HepG2 (cell line): ENCODE measurements around the gene RPL37A. TPM values are rescaled to one million over a fixed set of nuclear protein-coding genes. Genes with fewer than 3 reads are reported as not detected.

ENCODE experiments used
- ATAC-seq: fragments of 200-7000 bp; cut with Tn5 transposase; 3 replicates; pipeline ENCODE4 v1.9.1; 2020; ENCODE audit warnings: mild to moderate bottlenecking, moderate library complexity
- BruUV-seq: library from RNA; stranded (reverse); fragments of 400-500 nt; replicated peaks from 2 replicates; lab custom pipeline; 2021; lab: Mats Ljungman, UMichigan
- CTCF ChIA-PET: fragments of 300-600 bp; formaldehyde crosslinking; extraction: SDS; loops from one replicate; lab custom pipeline; 2021; ENCODE audit warnings: low total read pairs, inconsistent platforms, low intra/inter-chr PET ratio; lab: Yijun Ruan, JAX
- POLR2A ChIA-PET: fragments of 350-600 bp; sonication (Branson Sonifier 250); formaldehyde crosslinking; loops from one replicate; lab custom pipeline; 2020; ENCODE audit warnings: antibody characterized with exemption, inconsistent platforms; lab: Yijun Ruan, JAX
- DNase-seq: peaks from one replicate; pipeline ENCODE4 v3.0.0-alpha.2; 2015; ENCODE audit warnings: low spot score
- FAIRE-seq: peaks from 3 replicates; lab custom pipeline; 2011; peaks lifted over from hg19 to GRCh38; lab: Jason Lieb, UNC
- H2AFZ ChIP-seq: one replicate; pipeline ENCODE4 v1.6.1; 2011; ENCODE audit warnings: low read length, inconsistent platforms
- H3K27ac ChIP-seq: fragments of 300-600 bp; 3 replicates; pipeline ENCODE4 v1.8.0; 2011; ENCODE audit warnings: mixed run types, mild to moderate bottlenecking, mixed read lengths, low read length, inconsistent platforms; ENCODE audit not compliant: insufficient read depth; ENCODE audit errors: extremely low read length
- H3K27me3 ChIP-seq, 2 experiments: fragments of 200-600 bp in 1 of 2; 2 replicates in 1 of 2; 3 replicates in 1 of 2; pipeline versions ENCODE4 v1.6.0 to v1.8.0; 2011; ENCODE audit warnings: low read length in 2 of 2, mild to moderate bottlenecking in 2 of 2, moderate library complexity in 2 of 2, inconsistent platforms in 1 of 2; ENCODE audit not compliant: insufficient read depth in 2 of 2, control insufficient read depth in 1 of 2
- H3K36me3 ChIP-seq, 2 experiments: fragments of 200-600 bp in 1 of 2; replicated peaks in 1 of 2; 2 replicates in 1 of 2; 3 replicates in 1 of 2; pipeline versions ENCODE4 v1.5.1 to v1.8.0; 2011; ENCODE audit warnings: low read length in 2 of 2, inconsistent platforms in 1 of 2; ENCODE audit not compliant: insufficient read depth in 2 of 2, control insufficient read depth in 1 of 2
- H3K4me1 ChIP-seq: 2 replicates; pipeline ENCODE4 v1.5.1; 2012; ENCODE audit warnings: low read length, inconsistent platforms; ENCODE audit not compliant: insufficient read depth
- H3K4me2 ChIP-seq: 2 replicates; pipeline ENCODE4 v1.6.0; 2011; ENCODE audit warnings: low read depth, low read length, inconsistent platforms
- H3K4me3 ChIP-seq, 3 experiments: fragments of 200-600 bp in 1 of 3; sonication (generic), shearing (Covaris generic) in 1 of 3; replicated peaks in 1 of 3; 2 replicates each; pipeline ENCODE4 v1.5.1; 2011 to 2016; ENCODE audit warnings: low read length in 3 of 3, inconsistent platforms in 2 of 3, low read depth in 2 of 3, mild to moderate bottlenecking in 2 of 3, control low read depth in 1 of 3, mixed read lengths in 1 of 3; ENCODE audit not compliant: insufficient read depth in 1 of 3
- H3K79me2 ChIP-seq: one replicate; pipeline ENCODE4 v1.6.1; 2011; ENCODE audit warnings: low read length, inconsistent platforms; ENCODE audit not compliant: insufficient read depth
- H3K9ac ChIP-seq: 2 replicates; pipeline ENCODE4 v1.6.0; 2011; ENCODE audit warnings: mild to moderate bottlenecking, low read depth, low read length, inconsistent platforms; ENCODE audit not compliant: insufficient read depth
- H3K9me3 ChIP-seq: 2 replicates; pipeline ENCODE4 v1.5.1; 2012; ENCODE audit warnings: mild to moderate bottlenecking, low read length
- H4K20me1 ChIP-seq: 2 replicates; pipeline ENCODE4 v1.6.0; 2011; ENCODE audit warnings: inconsistent platforms, mild to moderate bottlenecking, low read length, moderate library complexity; ENCODE audit not compliant: insufficient read depth
- DNMT1 ChIP-seq: sonication (generic); formaldehyde crosslinking; IDR thresholded peaks from 2 replicates; pipeline ENCODE4 v1.5.1; 2020; ENCODE audit warnings: mild to moderate bottlenecking, missing genetic modification reagents
- HNF1B ChIP-seq: sonication (generic); formaldehyde crosslinking; IDR thresholded peaks from 2 replicates; pipeline ENCODE4 v1.5.1; 2020; ENCODE audit warnings: mild to moderate bottlenecking, moderate library complexity, missing genetic modification reagents
- HNF4A ChIP-seq: sonication (generic); formaldehyde crosslinking; IDR thresholded peaks from 2 replicates; pipeline ENCODE4 v1.4.0; 2020; ENCODE audit warnings: missing genetic modification reagents
- KDM4B ChIP-seq: sonication (generic); formaldehyde crosslinking; IDR thresholded peaks from 2 replicates; pipeline ENCODE4 v1.4.0; 2020; ENCODE audit warnings: missing genetic modification reagents
- KDM6A ChIP-seq: IDR thresholded peaks from 2 replicates; pipeline ENCODE4 v1.6.1; 2016; ENCODE audit warnings: low read depth
- SALL2 ChIP-seq: sonication (generic); formaldehyde crosslinking; IDR thresholded peaks from 2 replicates; pipeline ENCODE4 v1.8.1; 2023; ENCODE audit warnings: mild to moderate bottlenecking, missing genetic modification reagents, inconsistent platforms
- SMAD1 ChIP-seq: sonication (generic); formaldehyde crosslinking; IDR thresholded peaks from 2 replicates; pipeline ENCODE4 v1.4.0; 2020; ENCODE audit warnings: missing genetic modification reagents, low read depth, mild to moderate bottlenecking, borderline replicate concordance
- TARDBP ChIP-seq: sonication (generic); formaldehyde crosslinking; IDR thresholded peaks from 2 replicates; pipeline ENCODE4 v1.8.0; 2022; ENCODE audit warnings: mild to moderate bottlenecking, missing genetic modification reagents
- ZNF232 ChIP-seq: sonication (generic); formaldehyde crosslinking; IDR thresholded peaks from 2 replicates; pipeline ENCODE4 v1.4.0; 2020; ENCODE audit warnings: missing genetic modification reagents, borderline replicate concordance
- ZNF354B ChIP-seq: sonication (generic); formaldehyde crosslinking; IDR thresholded peaks from 2 replicates; pipeline ENCODE4 v1.8.0; 2022; ENCODE audit warnings: mild to moderate bottlenecking, missing genetic modification reagents
- ZNF414 ChIP-seq: sonication (generic); formaldehyde crosslinking; IDR thresholded peaks from 2 replicates; pipeline ENCODE4 v1.5.0; 2020; ENCODE audit warnings: missing genetic modification reagents
- ZNF441 ChIP-seq: sonication (generic); formaldehyde crosslinking; IDR thresholded peaks from 2 replicates; pipeline ENCODE4 v1.7.0; 2021; ENCODE audit warnings: missing genetic modification reagents, borderline replicate concordance
- ZNF784 ChIP-seq: sonication (generic); formaldehyde crosslinking; IDR thresholded peaks from 2 replicates; pipeline ENCODE4 v1.5.1; 2020; ENCODE audit warnings: missing genetic modification reagents, mild to moderate bottlenecking, borderline replicate concordance
- WGBS: methylation state at CpG from one replicate; pipeline ENCODE4 v1.1.6; 2017; ENCODE audit warnings: low lambda C conversion rate; 5-methylcytosine and 5-hydroxymethylcytosine counted together
- in situ Hi-C: cut with HindIII; loops from 2 replicates; pipeline ENCODE4 v1.10.0; 2017; ENCODE audit warnings: low pct_unique_long_range_greater_than_20kb; ENCODE audit not compliant: extremely low pct_ligation_motif_present
- intact Hi-C: fragments of 100-400 bp; cut with micrococcal nuclease; formaldehyde crosslinking; loops from one replicate; pipeline ENCODE4 v1.10.0; 2022; ENCODE audit not compliant: unreplicated experiment
- polyA plus RNA-seq, 8 experiments: library from polyadenylated mRNA; depleted of rRNA in 3 of 8; stranded (reverse) in 7 of 8; unstranded in 1 of 8; fragments of >200 nt; fragmentation: Illumina TruSeq in 4 of 8; extraction: Trizol in 4 of 8; gene quantifications; 2 replicates each; pipeline versions ENCODE4 v1.2.1 to v1.2.3, GENCODE V29; 2011 to 2016; ENCODE audit warnings: low read depth in 4 of 8, missing spikeins in 1 of 8, mixed read lengths in 1 of 8; ENCODE audit not compliant: insufficient read depth in 1 of 8
- total RNA-seq, 5 experiments: library from RNA; depleted of rRNA; stranded (reverse); fragments of >200 nt; fragmentation: Illumina TruSeq; extraction: Trizol; gene quantifications; 2 replicates each; pipeline ENCODE4 v1.2.3, GENCODE V29; 2016; ENCODE audit warnings: low read depth in 1 of 5

RPL37A gene
- total and polyA plus RNA-seq, 2 of the 13 experiments (the other 11 are each of a cell fraction or from before 2014, with no cell fraction given) = 6,902 to 7,910 TPM

- H3K9ac ChIP-seq = no peak overlapping the region
- H2AFZ ChIP-seq = no peak overlapping the region
- H3K4me1 ChIP-seq = peaks cover 29% of the 10 kb centered on the region
- H3K36me3 ChIP-seq = no peaks in the 10 kb centered on the region
- intact Hi-C loops = no loop called here
- BruUV-seq = no TSS peak
- CTCF ChIA-PET = no interaction called here
- no peaks in the 10 kb centered on the region for H4K20me1 ChIP-seq
- no peak overlapping the region for H3K4me3 ChIP-seq
- ATAC-seq = no peak
- FAIRE-seq = no peak
- H3K9me3 ChIP-seq = no peaks in the 10 kb centered on the region
- no peaks in the 10 kb centered on the region for H3K79me2 ChIP-seq
- peaks cover 0 to 10% of the 10 kb centered on the region in 2 experiments; a peak in 2 of 5 replicates for H3K27me3 ChIP-seq
- in situ Hi-C loops = no loop called here
- no peak for DNase-seq
- TF ChIP-seq ZNF232 (CRISPR knock-in tag) (0 out of 2 replicates have a peak, but pooled peaks have one; percentile 35), ZNF784 (CRISPR knock-in tag) (no peak)
- 47% methylated on average over 7 of the region's 7 CpGs for WGBS
- POLR2A ChIA-PET = no interaction called here
- no peak overlapping the region for H3K4me2 ChIP-seq
- H3K27ac ChIP-seq = no peak overlapping the region
These were observed 48.2 kb downstream of the RPL37A start for GRCh38 chr2:216546641-216547403.

- no peak overlapping the region for H2AFZ ChIP-seq
- BruUV-seq = no TSS peak
- ChIA-PET CTCF (no interaction called here), POLR2A (no interaction called here)
- intact Hi-C loops (no loop called here), in situ Hi-C loops (no loop called here)
- DNase-seq = no peak
- no peak overlapping the region for H3K27ac ChIP-seq
- H3K4me2 ChIP-seq = no peak overlapping the region
- no peaks in the 10 kb centered on the region for H3K9me3 ChIP-seq
- no peak overlapping the region for H3K4me3 ChIP-seq
- H3K27me3 ChIP-seq = peaks cover 0 to 10% of the 10 kb centered on the region in 2 experiments; a peak in 1 of 5 replicates
- peaks cover 50% of the 10 kb centered on the region for H3K4me1 ChIP-seq
- no peak for ATAC-seq
- WGBS = 51% methylated on average over 5 of the region's 5 CpGs
- H3K36me3 ChIP-seq = no peaks in the 10 kb centered on the region
- no peak for FAIRE-seq
- no peaks in the 10 kb centered on the region for H4K20me1 ChIP-seq
- H3K79me2 ChIP-seq = no peaks in the 10 kb centered on the region
- no peak for TF ChIP-seq TARDBP (CRISPR knock-in tag)
- TF ChIP-seq SMAD1 = no peak
- no peak for TF ChIP-seq DNMT1 (CRISPR knock-in tag)
- TF ChIP-seq KDM4B (CRISPR knock-in tag) = no peak
- TF ChIP-seq ZNF354B (CRISPR knock-in tag) = no peak
- no peak for TF ChIP-seq HNF1B
- no peak for TF ChIP-seq ZNF441 (CRISPR knock-in tag)
- TF ChIP-seq SALL2 (CRISPR knock-in tag) = no peak
- no peak for TF ChIP-seq HNF4A
- no peak for TF ChIP-seq ZNF414
- TF ChIP-seq KDM6A = no peak
- H3K9ac ChIP-seq = no peak overlapping the region
These were observed 50.3 kb downstream of the RPL37A start for GRCh38 chr2:216548901-216549331.
